ENCODE results near the gene BRD9. TPM values are rescaled to one million over a fixed set of nuclear protein-coding genes. Genes with fewer than 3 reads are reported as not detected.
A peak's percentile ranks its signal among the peaks of the same experiment; 100 is the strongest.
"Not testable (repeated sequence)": the region's sequence is repeated elsewhere in the genome, so short reads cannot be mapped to it uniquely, and the experiment has no call there.

The BRD9 gene
- total and polyA plus RNA-seq, 5 donors: 17.1 to 41.3 (median 32.8) TPM

DNA sequence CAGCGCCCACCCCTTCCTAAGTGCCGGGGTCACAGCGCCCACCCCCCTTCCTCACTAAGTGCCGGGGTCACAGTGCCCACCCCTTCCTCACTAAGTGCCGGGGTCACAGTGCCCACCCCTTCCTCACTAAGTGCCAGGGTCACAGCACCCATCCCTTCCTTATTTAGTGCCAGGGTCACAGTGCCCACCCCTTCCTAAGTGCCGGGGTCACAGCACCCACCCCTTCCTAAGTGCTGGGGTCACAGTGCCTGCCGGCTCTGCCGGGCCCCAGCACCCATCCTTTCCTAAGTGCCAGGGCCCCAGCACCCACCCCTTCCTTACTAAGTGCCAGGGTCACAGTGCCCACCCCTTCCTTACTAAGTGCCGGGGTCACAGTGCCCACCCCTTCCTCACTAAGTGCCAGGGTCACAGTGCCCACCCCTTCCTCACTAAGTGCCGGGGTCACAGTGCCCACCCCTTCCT, 51.6 kb downstream of the BRD9 start:
- not testable (repeated sequence) for H3K4me1 ChIP-seq (ENCODE audit: control insufficient read depth, insufficient read depth, low read length); H3K9me3 ChIP-seq (ENCODE audit: control insufficient read depth, low read length); H3K4me3 ChIP-seq (ENCODE audit: low read length); ATAC-seq; H3K27me3 ChIP-seq (ENCODE audit: control insufficient read depth, insufficient read depth); H3K27ac ChIP-seq (ENCODE audit: low read length)
- intact Hi-C loops (cut with DNase I): loop anchor here in 2 of 4 donors (5.0 to 10.0 kb wide), 2 partner anchors 86 to 94 kb away; no protein-coding TSS in a partner anchor
- peak in 1 of 3 donors; percentile 9 for DNase-seq
- WGBS: 92% methylated on average over 10 of the region's 10 CpGs

DNA sequence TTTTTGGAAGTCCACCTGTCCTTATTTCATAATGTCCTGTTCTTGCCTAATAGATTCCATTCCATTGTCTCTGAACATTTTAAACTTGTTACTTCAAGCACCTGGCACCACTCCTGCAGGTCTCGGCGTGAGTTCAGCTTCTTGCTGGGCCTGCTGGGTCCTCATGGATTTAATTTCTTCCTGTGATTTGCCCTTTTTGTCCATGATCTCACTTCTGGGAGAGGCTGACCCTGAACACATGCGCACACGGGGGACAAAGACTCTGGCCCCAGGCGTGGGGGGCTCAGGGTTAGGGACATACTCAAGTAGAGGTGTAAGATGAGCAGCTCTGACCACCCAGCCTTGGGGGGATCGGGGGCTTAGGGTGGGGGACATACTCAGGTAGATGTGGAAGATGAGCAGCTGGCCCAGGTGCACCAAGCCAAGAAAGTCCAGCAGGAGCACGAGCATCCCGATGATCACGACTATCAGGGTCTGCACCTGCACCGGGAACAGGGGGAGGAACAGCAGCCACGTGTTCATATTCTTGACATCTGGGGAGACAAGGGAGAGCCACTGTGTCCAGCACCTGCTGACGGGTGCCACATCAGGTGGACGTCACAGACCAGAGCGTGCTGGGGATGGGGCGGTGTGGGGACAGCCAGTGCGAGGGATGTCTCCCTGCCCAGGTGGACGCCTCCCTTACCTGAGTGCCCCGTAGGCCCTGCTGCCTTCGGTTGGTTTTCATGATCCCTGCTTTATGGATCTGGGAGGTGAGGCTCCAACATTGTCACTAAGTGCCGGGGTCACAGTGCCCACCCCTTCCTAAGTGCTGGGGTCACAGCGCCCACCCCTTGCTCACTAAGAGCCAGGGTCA, 52.3 kb downstream of the BRD9 start:
- H3K27ac ChIP-seq (ENCODE audit: low read length); H3K4me3 ChIP-seq (ENCODE audit: low read length); H3K4me1 ChIP-seq (ENCODE audit: control insufficient read depth, insufficient read depth, low read length); ATAC-seq; H3K27me3 ChIP-seq (ENCODE audit: control insufficient read depth, insufficient read depth); H3K9me3 ChIP-seq (ENCODE audit: control insufficient read depth, low read length): not testable (repeated sequence)
- intact Hi-C loops (cut with DNase I): loop anchor here in 2 of 4 donors (5.0 to 10.0 kb wide), 2 partner anchors 86 to 93 kb away; no protein-coding TSS in a partner anchor
- 93% methylated on average over 21 of the region's 21 CpGs for WGBS
- peak in 1 of 3 donors; percentile 33 for DNase-seq

DNA sequence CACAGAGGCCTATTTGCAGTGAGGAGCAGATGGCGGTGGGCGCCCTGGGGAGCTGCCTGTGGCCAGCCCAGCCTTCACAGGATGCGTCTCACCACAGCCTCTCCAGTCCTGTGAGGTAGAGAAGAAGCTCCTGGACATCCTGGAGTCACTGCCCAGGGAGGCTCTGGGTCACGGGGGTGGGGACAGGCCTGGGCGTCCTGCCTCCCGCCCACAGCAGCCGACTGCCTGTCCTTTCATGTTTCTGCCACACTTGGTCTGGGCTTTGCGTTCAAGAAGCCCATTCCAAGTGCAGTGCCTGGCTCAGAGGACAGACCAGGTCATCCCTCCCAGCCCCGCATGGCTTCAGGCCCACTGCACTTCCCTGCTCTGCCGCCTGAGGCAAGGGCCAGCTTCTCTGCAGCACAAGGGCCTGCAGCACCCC, 54.2 kb downstream of the BRD9 start:
- DNase-seq (peak in 1 of 3 donors; percentile 60), ATAC-seq (peak; percentile 8 to 39)
- H3K27me3 ChIP-seq (ENCODE audit: control insufficient read depth, insufficient read depth); intact Hi-C loops (cut with DNase I); H3K4me1 ChIP-seq (ENCODE audit: control insufficient read depth, insufficient read depth, low read length); H3K9me3 ChIP-seq (ENCODE audit: control insufficient read depth, low read length); H3K27ac ChIP-seq (ENCODE audit: low read length); H3K4me3 ChIP-seq (ENCODE audit: low read length): not testable (repeated sequence)
- 74% methylated on average over 10 of the region's 10 CpGs for WGBS

DNA sequence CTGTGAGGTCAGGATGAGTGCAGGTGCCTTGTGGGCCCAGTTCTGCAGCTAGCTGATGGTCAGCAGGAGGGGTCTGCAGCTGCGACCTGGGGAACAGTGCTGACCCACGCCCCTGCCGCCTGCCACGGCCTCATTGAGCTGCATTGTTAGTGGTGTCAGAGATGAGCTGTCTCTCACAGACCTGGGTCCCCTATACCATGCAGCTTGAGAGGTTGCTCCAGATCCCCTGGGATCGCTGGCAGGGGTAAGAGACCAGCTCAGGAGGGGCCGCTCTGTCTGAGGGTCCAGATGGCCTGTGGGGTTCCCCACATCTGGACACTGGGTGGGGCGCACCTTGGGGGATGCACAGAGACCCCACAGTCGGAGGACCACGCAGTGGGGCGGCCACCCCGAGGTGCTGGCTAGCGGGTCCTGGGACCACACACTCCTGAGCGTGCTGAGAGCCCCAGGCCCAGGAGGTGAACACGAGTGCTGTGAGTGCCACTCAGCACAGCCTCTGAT, 54.9 kb downstream of the BRD9 start:
- DNase-seq; H3K4me1 ChIP-seq (ENCODE audit: control insufficient read depth, insufficient read depth, low read length); H3K27ac ChIP-seq (ENCODE audit: low read length); intact Hi-C loops (cut with DNase I); H3K27me3 ChIP-seq (ENCODE audit: control insufficient read depth, insufficient read depth); ATAC-seq; H3K9me3 ChIP-seq (ENCODE audit: control insufficient read depth, low read length); H3K4me3 ChIP-seq (ENCODE audit: low read length): not testable (repeated sequence)
- WGBS: 94% methylated on average over 14 of the region's 14 CpGs

DNA sequence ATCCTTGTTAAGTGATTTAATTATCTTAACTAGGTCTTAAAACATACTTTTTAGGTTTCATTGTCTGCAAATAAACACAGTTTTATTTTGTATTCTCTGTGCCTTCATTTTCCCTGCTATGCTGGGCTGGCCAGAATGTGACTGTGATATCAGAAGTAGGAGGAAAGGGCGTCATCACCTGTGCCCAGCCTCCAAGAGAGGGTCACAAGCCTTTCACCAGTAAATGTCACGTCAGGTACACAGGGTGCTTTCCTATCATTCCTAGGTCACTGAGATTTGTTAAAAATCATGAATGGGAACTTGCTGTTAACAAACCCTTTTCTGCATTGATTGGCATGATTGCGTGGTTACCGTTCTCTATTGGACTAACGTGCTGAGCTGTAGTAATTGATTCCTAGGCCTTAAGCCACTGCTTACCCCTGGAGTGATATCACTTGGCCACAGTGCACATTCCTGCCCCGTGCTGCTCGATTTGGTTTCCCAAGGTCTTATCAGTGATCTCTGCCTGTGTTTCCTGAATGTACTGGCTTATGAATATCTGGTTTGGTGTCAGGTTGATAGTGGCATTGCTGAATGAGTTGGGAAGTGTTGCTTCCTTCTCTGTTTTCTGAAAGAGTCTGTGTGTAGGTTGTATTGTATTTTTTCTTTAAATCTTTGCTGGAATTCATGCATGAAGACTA, 56.5 kb downstream of the BRD9 start:
- 37% methylated on average over 7 of the region's 7 CpGs for WGBS
- H3K9me3 ChIP-seq (ENCODE audit: control insufficient read depth, low read length); H3K27ac ChIP-seq (ENCODE audit: low read length); H3K4me1 ChIP-seq (ENCODE audit: control insufficient read depth, insufficient read depth, low read length); H3K4me3 ChIP-seq (ENCODE audit: low read length); H3K27me3 ChIP-seq (ENCODE audit: control insufficient read depth, insufficient read depth); intact Hi-C loops (cut with DNase I); DNase-seq: not testable (repeated sequence)
- peak; percentile 49 to 55 for ATAC-seq

DNA sequence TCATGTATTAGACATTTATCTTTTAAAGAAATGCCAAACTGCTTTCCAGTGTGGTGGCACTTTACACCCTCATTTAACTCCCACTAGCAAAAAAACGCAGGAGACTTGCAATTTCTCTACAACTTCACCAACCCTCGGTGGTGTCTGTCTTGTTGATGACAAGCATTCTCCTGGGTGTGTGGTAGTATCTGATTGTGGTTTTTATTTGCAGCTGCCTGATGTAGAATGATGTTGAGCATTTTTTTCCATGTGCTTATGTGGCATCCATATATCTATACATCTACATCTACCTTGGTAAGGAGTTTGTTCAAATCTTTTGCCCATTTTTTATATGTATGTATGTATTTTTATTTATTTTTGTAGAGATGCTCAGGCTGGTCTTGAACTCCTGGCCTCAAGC, 58.6 kb downstream of the BRD9 start:
- intact Hi-C loops (cut with DNase I); H3K4me3 ChIP-seq (ENCODE audit: low read length); H3K4me1 ChIP-seq (ENCODE audit: control insufficient read depth, insufficient read depth, low read length); DNase-seq; H3K27me3 ChIP-seq (ENCODE audit: control insufficient read depth, insufficient read depth); H3K27ac ChIP-seq (ENCODE audit: low read length); ATAC-seq; H3K9me3 ChIP-seq (ENCODE audit: control insufficient read depth, low read length): not testable (repeated sequence)
- WGBS: 80% methylated on average over 2 of the region's 2 CpGs

DNA sequence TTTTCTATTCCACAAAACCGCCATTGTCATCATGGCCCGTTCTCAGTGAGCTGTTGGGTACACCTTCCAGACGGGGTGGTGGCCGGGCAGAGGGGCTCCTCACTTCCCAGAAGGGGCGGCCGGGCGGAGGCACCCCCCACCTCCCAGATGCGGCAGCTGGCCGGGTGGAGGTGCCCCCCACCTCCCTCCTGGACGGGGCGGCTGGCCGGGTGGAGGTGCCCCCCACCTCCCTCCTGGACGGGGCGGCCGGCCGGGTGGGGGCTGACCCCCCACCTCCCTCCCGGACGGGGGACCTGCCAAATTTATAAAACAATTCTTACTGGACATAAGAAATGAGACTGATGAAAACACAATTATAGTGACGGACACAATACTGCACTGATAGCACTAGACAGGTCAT, 64.4 kb downstream of the BRD9 start:
- H3K4me1 ChIP-seq (ENCODE audit: control insufficient read depth, insufficient read depth, low read length); H3K27ac ChIP-seq (ENCODE audit: low read length); ATAC-seq; intact Hi-C loops (cut with DNase I); H3K9me3 ChIP-seq (ENCODE audit: control insufficient read depth, low read length); H3K27me3 ChIP-seq (ENCODE audit: control insufficient read depth, insufficient read depth); H3K4me3 ChIP-seq (ENCODE audit: low read length): not testable (repeated sequence)
- 96% methylated on average over 17 of the region's 19 CpGs for WGBS
- DNase-seq: peak in 1 of 3 donors; percentile 46

DNA sequence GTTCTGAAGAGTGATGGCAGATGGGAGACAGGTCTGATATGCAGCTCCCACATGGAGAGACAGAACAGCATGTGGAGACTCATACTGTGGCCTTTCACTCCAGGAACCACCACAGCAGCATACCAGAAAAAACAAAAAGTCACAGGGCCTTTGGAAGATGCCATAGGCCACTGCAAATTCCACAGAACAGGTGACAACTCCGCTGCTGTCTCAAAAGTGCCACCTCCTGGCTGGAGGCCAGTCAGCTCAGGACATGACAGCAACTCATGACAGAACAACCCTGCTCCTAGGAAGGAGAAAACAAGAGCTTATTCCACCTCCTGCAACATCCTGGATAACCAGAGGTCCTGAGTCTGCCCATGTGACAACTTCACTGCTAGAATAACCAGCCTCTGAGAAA, 67.1 kb downstream of the BRD9 start:
- H3K27me3 ChIP-seq (ENCODE audit: control insufficient read depth, insufficient read depth); H3K27ac ChIP-seq (ENCODE audit: low read length); H3K4me1 ChIP-seq (ENCODE audit: control insufficient read depth, insufficient read depth, low read length); DNase-seq; intact Hi-C loops (cut with DNase I); H3K4me3 ChIP-seq (ENCODE audit: low read length); H3K9me3 ChIP-seq (ENCODE audit: control insufficient read depth, low read length): not testable (repeated sequence)
- 0% methylated on average over 1 of the region's 1 CpG for WGBS
- ATAC-seq: peak in 1 of 2 donors; percentile 45

DNA sequence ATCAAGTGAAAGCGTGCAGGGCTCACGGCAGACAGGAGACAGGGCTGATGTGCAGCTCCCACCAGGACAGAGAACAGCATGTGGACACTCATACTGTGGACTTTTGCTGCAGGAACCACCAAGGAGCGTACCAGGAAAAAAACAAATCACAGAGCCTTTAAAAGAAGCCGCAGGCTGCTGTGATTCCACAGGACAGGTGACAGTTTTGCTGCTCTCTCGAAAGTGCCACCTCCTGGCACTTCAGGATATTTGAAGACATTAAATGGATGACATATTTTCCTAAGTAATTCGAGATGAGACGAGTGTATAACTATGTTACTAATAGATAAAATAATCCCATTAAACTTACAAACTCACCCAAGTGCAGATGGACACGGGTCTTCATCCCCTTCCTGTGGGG, 71.1 kb downstream of the BRD9 start:
- Histone ChIP-seq H3K27ac (ENCODE audit: low read length) (no peak overlapping the region), H3K27me3 (ENCODE audit: control insufficient read depth, insufficient read depth) (no peaks in the 10 kb centered on the region), H3K4me3 (ENCODE audit: low read length) (no peak overlapping the region), H3K4me1 (ENCODE audit: control insufficient read depth, insufficient read depth, low read length) (no peaks in the 10 kb centered on the region), H3K9me3 (ENCODE audit: control insufficient read depth, low read length) (peaks cover 9% of the 10 kb centered on the region)
- no peak for ATAC-seq
- DNase-seq: no peak
- intact Hi-C loops (cut with DNase I): no loop called here
- no CpG with 5 or more reads among the region's 8 CpGs for whole genome bisulfite sequencing

DNA sequence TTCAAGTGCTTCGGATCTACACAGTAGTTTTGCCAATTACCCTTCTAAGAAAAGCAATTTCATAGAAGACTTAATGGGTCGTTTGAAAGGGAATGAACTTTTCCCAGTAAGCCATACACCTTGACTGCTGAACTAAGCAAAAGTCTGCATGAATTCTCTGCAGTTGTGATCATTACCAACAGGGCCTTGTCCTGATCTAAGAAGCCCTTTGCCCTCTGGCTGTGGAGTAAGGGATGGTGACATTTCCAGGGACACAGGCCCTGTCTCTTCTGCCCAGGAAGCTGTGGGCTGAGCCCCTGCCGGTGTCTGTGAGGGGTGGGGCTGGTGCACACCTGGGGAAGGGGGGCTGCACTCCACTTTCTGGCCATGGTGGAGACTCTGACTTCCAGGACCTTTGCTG, 72.4 kb downstream of the BRD9 start:
- WGBS: no CpG with 5 or more reads among the region's 3 CpGs
- no peaks in the 10 kb centered on the region for H3K27me3 ChIP-seq (ENCODE audit: control insufficient read depth, insufficient read depth)
- intact Hi-C loops (cut with DNase I): no loop called here
- H3K27ac ChIP-seq (ENCODE audit: low read length): no peak overlapping the region
- no peak for ATAC-seq
- DNase-seq: no peak
- no peaks in the 10 kb centered on the region for H3K4me1 ChIP-seq (ENCODE audit: control insufficient read depth, insufficient read depth, low read length)
- no peak overlapping the region for H3K4me3 ChIP-seq (ENCODE audit: low read length)
- peaks cover 9% of the 10 kb centered on the region for H3K9me3 ChIP-seq (ENCODE audit: control insufficient read depth, low read length)

DNA sequence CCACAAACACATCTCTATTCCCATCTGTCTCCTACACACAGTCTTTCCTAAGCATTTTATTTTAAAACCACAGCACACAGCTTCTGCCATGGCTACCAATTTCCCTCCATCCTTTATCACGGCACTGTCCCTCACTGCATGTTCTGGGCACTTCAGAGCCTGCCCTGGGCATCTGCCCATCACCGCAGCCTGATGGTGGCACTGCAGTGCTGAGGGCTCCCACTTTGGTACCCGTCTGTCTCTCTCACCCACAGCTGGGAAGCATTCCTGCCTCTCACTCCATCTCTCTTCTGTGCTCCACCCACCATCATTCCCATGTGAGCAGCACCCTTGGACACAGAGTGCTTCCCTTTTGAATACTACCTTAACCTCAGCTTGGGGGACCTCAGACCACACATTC, 73.5 kb downstream of the BRD9 start:
- no peak overlapping the region for H3K27ac ChIP-seq (ENCODE audit: low read length)
- peak in 1 of 2 donors; percentile 71 for ATAC-seq

More for the DNA sequence above, 73.5 kb downstream of the BRD9 start:
- H3K4me3 ChIP-seq (ENCODE audit: low read length): no peak overlapping the region
- H3K27me3 ChIP-seq (ENCODE audit: control insufficient read depth, insufficient read depth): no peaks in the 10 kb centered on the region
- WGBS: no CpG with 5 or more reads among the region's 3 CpGs
- peaks cover 9% of the 10 kb centered on the region for H3K9me3 ChIP-seq (ENCODE audit: control insufficient read depth, low read length)
- H3K4me1 ChIP-seq (ENCODE audit: control insufficient read depth, insufficient read depth, low read length): no peaks in the 10 kb centered on the region
- intact Hi-C loops (cut with DNase I): no loop called here
- peak in 1 of 3 donors; percentile 49 for DNase-seq

Data from right cardiac atrium (tissue), 5 donors.